Endometrial microvascular endothelial cells (primary cell): ENCODE data around the gene USP17L26. TPM values are rescaled to one million over a fixed set of nuclear protein-coding genes. Genes with fewer than 3 reads are reported as not detected.
"Not testable (repeated sequence)": the region's sequence is repeated elsewhere in the genome, so short reads cannot be mapped to it uniquely, and the experiment has no call there.

Source experiments
- in situ Hi-C: cut with HindIII; loops from 2 replicates; pipeline ENCODE4 v1.10.0; 2017; ENCODE audit warnings: low sequenced_read_pairs, low pct_unique_long_range_greater_than_20kb; ENCODE audit errors: inconsistent ontology term
- total RNA-seq: library from RNA; depleted of rRNA; stranded (reverse); fragments of >200 nt; gene quantifications from one replicate; pipeline ENCODE4 v1.2.3, GENCODE V29; 2015; ENCODE audit errors: inconsistent ontology term

USP17L26 gene
- total RNA-seq = not detected

- in situ Hi-C loops = not testable (repeated sequence)
These were observed at the start of gene USP17L26 for GRCh38 chr4:9334358-9334757. TSS of gene USP17L26 (plus strand) at chr4:9334658. CDS start at chr4:9334658, 0 bp downstream.

GRCh38 chr4:9324191-9324590 lies 10.3 kb upstream of the USP17L26 start:
- in situ Hi-C loops = not testable (repeated sequence)

- in situ Hi-C loops = not testable (repeated sequence)
These were observed 9.6 kb upstream of the USP17L26 start, which contains the start of gene USP17L24 for GRCh38 chr4:9324865-9325264. TSS of gene USP17L24 (plus strand) at chr4:9325165. CDS start at chr4:9325165, 0 bp downstream.

- in situ Hi-C loops = not testable (repeated sequence)
These were observed 4.8 kb upstream of the USP17L26 start, which contains the start of gene USP17L25 for GRCh38 chr4:9329611-9330010. TSS of gene USP17L25 (plus strand) at chr4:9329911. CDS start at chr4:9329911, 0 bp downstream.

- in situ Hi-C loops = not testable (repeated sequence)
These were observed 4.6 kb downstream of the USP17L26 start, which contains the start of gene USP17L5 for GRCh38 chr4:9339103-9339502. TSS of gene USP17L5 (plus strand) at chr4:9339403. CDS start at chr4:9339403, 0 bp downstream.

- in situ Hi-C loops = not testable (repeated sequence)
These were observed 9.4 kb downstream of the USP17L26 start, which contains the start of gene USP17L27 for GRCh38 chr4:9343848-9344247. TSS of gene USP17L27 (plus strand) at chr4:9344148. CDS start at chr4:9344148, 0 bp downstream.

- in situ Hi-C loops = not testable (repeated sequence)
These were observed 14.1 kb downstream of the USP17L26 start, which contains the start of gene USP17L28 for GRCh38 chr4:9348593-9348992. TSS of gene USP17L28 (plus strand) at chr4:9348893. CDS start at chr4:9348893, 0 bp downstream.

GRCh38 chr4:9350866-9351265 lies 16.4 kb downstream of the USP17L26 start:
- in situ Hi-C loops = not testable (repeated sequence)

GRCh38 chr4:9353338-9353737 lies 18.9 kb downstream of the USP17L26 start, which contains the start of gene USP17L29:
TSS of gene USP17L29 (plus strand) at chr4:9353638. CDS start at chr4:9353638, 0 bp downstream.
- in situ Hi-C loops = not testable (repeated sequence)

GRCh38 chr4:9362829-9363228 lies 28.4 kb downstream of the USP17L26 start, which contains the start of gene USP17L30:
TSS of gene USP17L30 (plus strand) at chr4:9363129. CDS start at chr4:9363129, 0 bp downstream.
- in situ Hi-C loops = not testable (repeated sequence)

GRCh38 chr4:9379881-9380280 lies 45.4 kb downstream of the USP17L26 start:
- in situ Hi-C loops = not testable (repeated sequence)

- in situ Hi-C loops = not testable (repeated sequence)
These were observed 46.6 kb downstream of the USP17L26 start for GRCh38 chr4:9381012-9381534.

- in situ Hi-C loops = no loop called here
These were observed 49.7 kb downstream of the USP17L26 start for GRCh38 chr4:9384126-9384525.

Other genes starting within 250 kb of the USP17L26 start
- not detected for gene FAM90A26, start 164.2 kb upstream of the USP17L26 start, total RNA-seq
- gene USP17L10, start 124.0 kb upstream of the USP17L26 start, total RNA-seq = not detected
- not detected for gene USP17L11, start 119.3 kb upstream of the USP17L26 start, total RNA-seq
- gene USP17L12, start 114.5 kb upstream of the USP17L26 start, total RNA-seq = not detected
- not detected for gene USP17L13, start 109.8 kb upstream of the USP17L26 start, total RNA-seq
- gene USP17L15, start 100.3 kb upstream of the USP17L26 start, total RNA-seq = not detected
- gene USP17L17, start 90.8 kb upstream of the USP17L26 start, total RNA-seq = not detected
- not detected for gene USP17L18, start 86.0 kb upstream of the USP17L26 start, total RNA-seq
- gene USP17L19, start 81.3 kb upstream of the USP17L26 start, total RNA-seq = not detected
- gene USP17L20, start 76.5 kb upstream of the USP17L26 start, total RNA-seq = not detected
- not detected for gene USP17L21, start 71.8 kb upstream of the USP17L26 start, total RNA-seq
- not detected for gene USP17L22, start 67.0 kb upstream of the USP17L26 start, total RNA-seq
- not detected for gene USP17L24, start 9.5 kb upstream of the USP17L26 start, total RNA-seq
- gene USP17L25, start 4.7 kb upstream of the USP17L26 start, total RNA-seq = not detected
- gene USP17L5, start 4.7 kb downstream of the USP17L26 start, total RNA-seq = not detected
- gene USP17L27, start 9.5 kb downstream of the USP17L26 start, total RNA-seq = not detected
- gene USP17L28, start 14.2 kb downstream of the USP17L26 start, total RNA-seq = not detected
- not detected for gene USP17L29, start 19.0 kb downstream of the USP17L26 start, total RNA-seq
- not detected for gene USP17L30, start 28.5 kb downstream of the USP17L26 start, total RNA-seq
- not detected for gene DEFB131A, start 109.8 kb downstream of the USP17L26 start, total RNA-seq